Epithelial cell of prostate (primary cell): ENCODE data around the gene TRAF3.

Experiments used
- DNase-seq: peaks from one replicate; pipeline ENCODE4 v3.0.0-alpha.2; 2011; ENCODE audit warnings: low read depth, low spot score
- H3K27ac ChIP-seq: fragments of 450-650 bp; 2 replicates; pipeline ENCODE4 v1.5.1; 2017; ENCODE audit warnings: mild to moderate bottlenecking

The TRAF3 gene

GRCh38 chr14:102902523-102903247 lies 125.4 kb downstream of the TRAF3 start:
- no peak for DNase-seq
- H3K27ac ChIP-seq, result no peak overlapping the region

DNA sequence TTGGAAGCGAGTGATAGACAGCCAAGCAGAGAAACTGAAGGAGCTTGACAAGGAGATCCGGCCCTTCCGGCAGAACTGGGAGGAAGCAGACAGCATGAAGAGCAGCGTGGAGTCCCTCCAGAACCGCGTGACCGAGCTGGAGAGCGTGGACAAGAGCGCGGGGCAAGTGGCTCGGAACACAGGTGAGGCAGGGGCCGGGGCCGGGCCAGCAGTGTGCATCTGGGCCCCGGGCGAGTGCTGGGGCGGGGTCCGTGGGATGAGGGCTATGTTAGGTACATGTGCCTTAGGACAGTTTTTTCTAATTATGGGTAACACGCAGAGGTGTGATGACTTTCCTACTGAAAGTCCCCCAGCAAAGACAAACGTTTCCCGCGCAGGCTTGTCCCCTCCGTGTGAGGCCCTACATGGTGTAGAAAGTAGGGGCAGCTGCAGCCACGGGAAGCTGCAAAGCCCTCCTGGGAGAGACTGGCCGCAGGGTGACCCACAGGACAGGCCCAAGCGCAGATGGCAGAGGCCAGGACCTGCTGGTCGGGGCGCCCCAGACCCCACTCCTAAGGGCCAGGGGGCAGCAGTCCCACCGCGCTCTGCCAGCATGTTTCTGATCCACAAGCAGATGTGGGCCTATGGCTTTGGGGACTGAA lies 126.1 kb downstream of the TRAF3 start:
- H3K27ac ChIP-seq, result no peak overlapping the region
- no peak for DNase-seq

DNA sequence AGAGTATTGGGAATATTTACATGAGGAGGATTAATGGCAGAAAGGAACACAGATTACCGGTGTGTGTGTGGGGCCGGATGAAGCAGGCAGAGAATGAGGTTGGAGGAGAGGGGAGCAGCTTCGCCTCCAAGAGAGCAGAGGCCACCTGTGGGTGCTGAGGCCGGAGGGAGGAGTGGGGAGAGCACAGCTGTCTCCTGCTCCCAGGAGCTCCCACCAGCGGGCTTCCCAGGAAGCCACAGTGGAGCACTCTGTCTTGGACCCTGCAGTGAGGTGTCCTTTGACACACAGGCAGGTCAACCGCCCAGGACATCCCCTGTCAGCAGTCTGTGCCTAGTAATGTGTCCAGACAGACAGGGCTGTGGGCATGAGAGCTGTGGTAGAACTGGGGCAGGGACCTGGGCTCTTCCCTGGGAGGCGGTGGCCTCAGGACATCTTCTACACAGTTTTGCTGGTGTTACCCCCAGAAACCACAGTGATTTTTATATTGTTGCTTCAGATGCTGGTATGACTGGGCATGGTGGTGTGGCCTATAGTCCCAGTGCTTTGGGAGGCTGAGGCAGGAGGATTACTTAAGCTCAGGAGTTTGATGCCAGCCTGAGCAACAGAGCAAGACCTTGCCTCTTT lies 126.8 kb downstream of the TRAF3 start:
- no peak for DNase-seq

DNA sequence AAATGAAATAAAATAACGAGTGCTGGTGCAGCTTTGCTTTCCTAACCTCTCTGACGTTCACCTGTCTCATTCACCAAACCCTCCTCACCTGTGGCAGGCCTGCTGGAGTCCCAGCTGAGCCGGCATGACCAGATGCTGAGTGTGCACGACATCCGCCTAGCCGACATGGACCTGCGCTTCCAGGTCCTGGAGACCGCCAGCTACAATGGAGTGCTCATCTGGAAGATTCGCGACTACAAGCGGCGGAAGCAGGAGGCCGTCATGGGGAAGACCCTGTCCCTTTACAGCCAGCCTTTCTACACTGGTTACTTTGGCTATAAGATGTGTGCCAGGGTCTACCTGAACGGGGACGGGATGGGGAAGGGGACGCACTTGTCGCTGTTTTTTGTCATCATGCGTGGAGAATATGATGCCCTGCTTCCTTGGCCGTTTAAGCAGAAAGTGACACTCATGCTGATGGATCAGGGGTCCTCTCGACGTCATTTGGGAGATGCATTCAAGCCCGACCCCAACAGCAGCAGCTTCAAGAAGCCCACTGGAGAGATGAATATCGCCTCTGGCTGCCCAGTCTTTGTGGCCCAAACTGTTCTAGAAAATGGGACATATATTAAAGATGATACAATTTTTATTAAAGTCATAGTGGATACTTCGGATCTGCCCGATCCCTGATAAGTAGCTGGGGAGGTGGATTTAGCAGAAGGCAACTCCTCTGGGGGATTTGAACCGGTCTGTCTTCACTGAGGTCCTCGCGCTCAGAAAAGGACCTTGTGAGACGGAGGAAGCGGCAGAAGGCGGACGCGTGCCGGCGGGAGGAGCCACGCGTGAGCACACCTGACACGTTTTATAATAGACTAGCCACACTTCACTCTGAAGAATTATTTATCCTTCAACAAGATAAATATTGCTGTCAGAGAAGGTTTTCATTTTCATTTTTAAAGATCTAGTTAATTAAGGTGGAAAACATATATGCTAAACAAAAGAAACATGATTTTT lies 128.2 kb downstream of the TRAF3 start:
- DNase-seq, result no peak
- no peak overlapping the region for H3K27ac ChIP-seq

More for the DNA sequence above, 126.8 kb downstream of the TRAF3 start:
- H3K27ac ChIP-seq, result no peak overlapping the region

DNA sequence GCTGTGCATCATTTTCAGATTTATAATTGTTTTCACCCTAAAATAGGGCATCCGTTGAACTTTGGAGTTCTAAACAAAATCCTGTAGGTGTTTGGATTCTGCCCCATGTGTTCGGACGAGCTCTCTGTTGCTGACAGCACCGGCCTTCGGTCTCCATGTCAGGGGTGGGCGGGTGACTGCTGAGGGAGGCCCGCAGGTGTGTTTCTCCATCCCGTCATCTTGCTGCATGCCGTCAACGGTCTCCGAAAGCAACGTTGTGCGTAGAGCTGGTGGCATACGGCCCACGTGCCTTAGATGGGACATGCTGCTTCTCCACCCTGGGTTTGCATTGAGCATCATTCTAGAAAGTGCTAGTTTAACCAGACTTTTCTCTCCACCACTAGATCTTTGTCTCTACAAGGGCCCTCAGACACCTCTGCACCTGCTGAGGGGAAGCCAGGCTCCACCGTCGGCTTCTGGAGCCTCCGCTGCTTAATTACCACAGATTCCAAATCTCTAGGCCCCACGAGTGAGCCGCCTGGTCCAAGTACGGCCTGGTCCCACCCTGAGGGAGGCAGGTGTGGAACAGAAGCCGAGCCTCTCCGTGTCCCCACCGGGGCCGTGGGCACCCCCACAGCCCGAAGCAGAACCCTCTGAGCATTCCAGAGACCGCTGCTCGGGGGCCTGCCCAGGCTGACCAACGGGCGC lies 129.5 kb downstream of the TRAF3 start:
- no peak for DNase-seq
- H3K27ac ChIP-seq, result no peak overlapping the region

DNA sequence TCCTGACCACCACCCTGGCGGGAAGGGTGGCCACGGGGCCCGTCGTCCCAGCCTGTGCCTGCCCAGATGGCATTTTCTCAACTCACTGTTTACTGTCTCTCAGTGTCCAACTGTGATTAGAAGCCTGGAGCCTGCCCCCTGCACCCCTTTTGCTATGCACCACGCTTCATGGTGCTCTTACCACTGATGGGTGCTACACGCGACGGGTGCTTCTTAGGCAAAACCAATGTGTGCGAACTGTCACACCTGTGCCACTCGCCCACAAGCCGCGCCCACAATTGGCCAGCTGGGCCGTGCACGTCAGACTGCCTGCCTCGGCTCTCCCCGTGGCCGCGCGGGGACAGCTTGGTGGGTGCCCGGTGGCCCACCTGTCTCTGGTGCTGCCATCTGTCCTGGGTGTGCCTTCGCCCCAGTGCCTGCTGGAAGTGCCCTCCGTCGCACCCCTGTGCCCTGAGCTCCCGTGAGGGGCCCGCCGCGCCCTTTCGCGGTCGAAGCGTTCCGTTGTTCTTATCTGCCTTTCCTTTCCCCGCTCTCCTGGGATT lies 130.1 kb downstream of the TRAF3 start:
- DNase-seq, result no peak
- no peak overlapping the region for H3K27ac ChIP-seq

- no peak overlapping the region for H3K27ac ChIP-seq
- DNase-seq, result no peak
These were observed 130.9 kb downstream of the TRAF3 start for GRCh38 chr14:102907980-102908730.

DNA sequence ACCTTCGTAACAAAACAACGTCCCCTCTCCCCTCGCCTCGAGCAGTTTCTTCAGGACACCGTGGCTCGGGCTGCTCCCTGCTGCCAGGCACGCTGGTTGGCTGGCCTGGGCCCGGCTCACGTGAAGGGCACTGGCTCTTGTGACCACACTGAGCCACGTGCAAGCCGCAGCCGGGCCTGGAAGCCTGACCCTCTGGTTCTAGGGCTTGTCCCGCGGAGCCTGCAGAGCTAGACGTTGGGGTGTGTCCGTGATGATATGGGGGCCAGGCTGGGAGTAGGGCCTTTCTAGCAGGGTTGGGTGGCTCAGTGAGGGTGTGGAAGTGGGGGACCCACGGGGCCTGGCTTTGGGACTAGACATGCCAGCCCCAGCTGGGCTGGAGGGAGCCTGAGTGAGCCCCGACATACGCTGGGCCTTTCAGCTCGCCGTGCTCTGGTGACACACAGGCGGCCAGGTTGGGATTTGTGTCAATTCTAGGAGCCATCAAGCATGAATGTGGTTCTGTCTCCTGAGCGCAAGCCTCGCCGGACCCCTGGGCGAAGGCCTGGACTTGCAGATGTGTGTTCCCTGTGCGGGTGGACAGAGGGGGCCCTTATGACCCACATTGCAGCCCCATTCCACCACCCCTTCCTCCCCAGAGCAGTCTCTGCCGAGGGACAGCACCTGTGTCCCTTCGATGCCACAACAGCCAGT lies 131.7 kb downstream of the TRAF3 start:
- no peak for DNase-seq
- no peak overlapping the region for H3K27ac ChIP-seq

DNA sequence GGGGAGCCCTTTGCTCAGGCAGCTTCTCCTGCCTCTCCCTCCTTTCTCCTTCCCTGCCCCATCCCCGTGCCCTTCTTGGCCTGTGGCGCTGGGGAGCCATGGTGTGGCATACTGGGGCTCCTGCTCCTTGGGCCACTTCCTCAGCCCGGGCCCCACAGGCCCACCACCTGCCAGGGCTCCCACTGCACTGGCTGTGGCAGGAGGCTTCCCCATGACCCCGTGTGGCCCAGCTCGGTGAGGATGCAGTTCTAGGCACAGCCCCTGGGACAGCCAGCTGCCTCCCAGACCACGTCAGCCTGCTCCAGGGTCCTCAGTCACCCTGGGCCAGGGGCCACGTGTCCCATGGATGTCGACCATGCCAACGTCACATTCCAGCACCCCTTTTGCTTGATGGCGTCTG lies 132.2 kb downstream of the TRAF3 start:
- H3K27ac ChIP-seq, result no peak overlapping the region
- no peak for DNase-seq

GRCh38 chr14:102909911-102910310 lies 132.7 kb downstream of the TRAF3 start:
- DNase-seq, result no peak
- H3K27ac ChIP-seq, result no peak overlapping the region

GRCh38 chr14:102910442-102910841 lies 133.2 kb downstream of the TRAF3 start:
- DNase-seq, result no peak

GRCh38 chr14:102911541-102911951 lies 134.3 kb downstream of the TRAF3 start:
- no peak for DNase-seq
- H3K27ac ChIP-seq, result no peak overlapping the region

More at GRCh38 chr14:102910442-102910841, 133.2 kb downstream of the TRAF3 start:
- no peak overlapping the region for H3K27ac ChIP-seq

DNA sequence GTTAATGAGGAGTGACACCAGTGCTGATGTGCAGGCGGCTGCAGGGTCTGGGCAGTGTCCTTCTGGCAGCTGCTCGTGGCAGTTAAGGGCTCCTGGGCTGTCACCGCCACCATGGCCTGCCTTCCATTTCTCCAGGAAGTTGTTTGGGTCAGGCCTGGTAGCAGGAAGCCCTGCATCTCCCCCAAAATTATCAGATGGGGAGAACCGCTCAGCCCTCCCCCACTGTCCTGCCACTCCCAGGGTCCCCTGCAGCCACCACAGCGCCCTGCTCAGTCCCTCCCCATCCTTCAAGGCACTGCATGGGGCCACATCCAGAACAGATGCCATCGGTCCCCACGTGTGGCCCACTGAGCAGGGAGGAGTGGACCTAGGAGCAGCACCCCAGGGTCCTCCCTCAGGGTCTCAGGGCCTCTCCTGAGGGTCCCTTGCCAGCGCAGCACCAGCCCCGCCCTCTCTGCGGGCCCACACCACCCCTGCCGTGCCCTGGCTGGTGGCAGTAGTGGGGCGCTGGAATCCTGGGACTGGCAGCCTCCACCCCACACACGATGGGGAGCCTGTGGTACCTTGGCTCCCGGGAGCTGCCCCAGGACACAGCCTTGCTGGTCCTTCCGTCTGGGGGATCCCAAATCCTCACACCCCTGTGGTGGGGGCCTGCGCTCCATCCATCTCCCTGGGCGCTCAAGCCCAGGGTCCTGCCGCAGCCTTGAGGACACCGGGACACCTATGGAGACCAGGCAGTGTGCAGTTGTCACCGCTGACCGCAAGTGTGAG lies 134.9 kb downstream of the TRAF3 start:
- no peak for DNase-seq
- no peak overlapping the region for H3K27ac ChIP-seq

GRCh38 chr14:102913341-102914211 lies 136.3 kb downstream of the TRAF3 start:
- DNase-seq, result no peak
- no peak overlapping the region for H3K27ac ChIP-seq

GRCh38 chr14:102914474-102915291 lies 137.4 kb downstream of the TRAF3 start:
- no peak for DNase-seq
- H3K27ac ChIP-seq, result no peak overlapping the region
